Fibroblast of lung (primary cell): ENCODE results near the gene ITIH4. TPM values are rescaled to one million over a fixed set of nuclear protein-coding genes. Genes with fewer than 3 reads are reported as not detected.

Experiments used
- DNase-seq, 2 donors: peaks; one replicate each; pipeline versions ENCODE4 v3.0.0 to v3.0.0-alpha.2; 2010; ENCODE audit warnings: low read depth in 2 of 2
- H2AFZ ChIP-seq: 2 replicates; pipeline ENCODE4 v1.5.1; 2012; ENCODE audit warnings: low read length, control low read depth, inconsistent platforms
- H3K27ac ChIP-seq: 2 replicates; pipeline ENCODE4 v1.5.1; 2011; ENCODE audit warnings: low read length, control low read depth; ENCODE audit not compliant: insufficient read depth
- H3K27me3 ChIP-seq: 2 replicates; pipeline ENCODE4 v1.5.1; 2011; ENCODE audit warnings: mild to moderate bottlenecking, low read length; ENCODE audit not compliant: control insufficient read depth, insufficient read depth
- H3K36me3 ChIP-seq: 2 replicates; pipeline ENCODE4 v1.5.1; 2011; ENCODE audit warnings: low read length; ENCODE audit not compliant: control insufficient read depth, insufficient read depth
- H3K4me1 ChIP-seq: 2 replicates; pipeline ENCODE4 v1.5.1; 2011; ENCODE audit warnings: low read length; ENCODE audit not compliant: control insufficient read depth, insufficient read depth; ENCODE audit errors: extremely low read depth
- H3K4me2 ChIP-seq: 2 replicates; pipeline ENCODE4 v1.5.1; 2011; ENCODE audit warnings: low read length, control low read depth; ENCODE audit not compliant: insufficient read depth; ENCODE audit errors: extremely low read depth
- H3K4me3 ChIP-seq, 4 experiments: fragments of 200-600 bp in 1 of 4; sonication (generic) in 1 of 4; replicated peaks in 1 of 4; 2 replicates each; pipeline ENCODE4 v1.5.1; 2011 to 2016; ENCODE audit warnings: low read length in 4 of 4, low read depth in 3 of 4, mild to moderate bottlenecking in 3 of 4, control low read depth in 2 of 4, inconsistent platforms in 1 of 4, mixed read lengths in 1 of 4; ENCODE audit not compliant: insufficient read depth in 1 of 4; ENCODE audit errors: control extremely low read depth in 1 of 4
- H3K79me2 ChIP-seq: 2 replicates; pipeline ENCODE4 v1.5.1; 2012; ENCODE audit warnings: mild to moderate bottlenecking, low read length, inconsistent platforms; ENCODE audit not compliant: control insufficient read depth, insufficient read depth
- H3K9ac ChIP-seq: 2 replicates; pipeline ENCODE4 v1.5.1; 2011; ENCODE audit warnings: mild to moderate bottlenecking, low read length, control low read depth; ENCODE audit not compliant: insufficient read depth
- H3K9me3 ChIP-seq: 2 replicates; pipeline ENCODE4 v1.5.1; 2012; ENCODE audit warnings: low read depth, low read length; ENCODE audit not compliant: control insufficient read depth, insufficient read depth
- H4K20me1 ChIP-seq: 2 replicates; pipeline ENCODE4 v1.5.1; 2011; ENCODE audit warnings: low read length; ENCODE audit not compliant: control insufficient read depth, insufficient read depth; ENCODE audit errors: extremely low read depth
- EZH2 ChIP-seq: IDR thresholded peaks from 2 replicates; pipeline ENCODE4 v1.5.1; 2012; ENCODE audit warnings: low read length, control low read depth, mild to moderate bottlenecking; ENCODE audit errors: missing control alignments
- polyA plus RNA-seq, 2 donors: library from polyadenylated mRNA; depleted of rRNA in 1 of 2; stranded (reverse) in 1 of 2; unstranded in 1 of 2; fragments of >200 nt; gene quantifications; 2 replicates each; pipeline ENCODE4 v1.2.1, GENCODE V29; 2011 to 2012; ENCODE audit warnings: missing spikeins in 1 of 2
- total RNA-seq: library from RNA; depleted of rRNA; stranded (reverse); fragments of >200 nt; gene quantifications from 2 replicates; pipeline ENCODE4 v1.2.1, GENCODE V29; 2014
- TF ChIP-seq, protein P1 (sequence below), 2 donors: IDR thresholded peaks in 1 of 2; conservative IDR thresholded peaks in 1 of 2; 1 replicate in 1 of 2; 2 replicates in 1 of 2; pipeline ENCODE4 v1.5.1; 2011 to 2012; ENCODE audit warnings: low read length in 2 of 2, control low read depth in 1 of 2, inconsistent platforms in 1 of 2, low read depth in 1 of 2, mild to moderate bottlenecking in 1 of 2

The ITIH4 gene
- total and polyA plus RNA-seq, 2 donors (not counting 1 experiment from before 2014, with no cell fraction given) = 1.1 to 2.6 TPM

DNA sequence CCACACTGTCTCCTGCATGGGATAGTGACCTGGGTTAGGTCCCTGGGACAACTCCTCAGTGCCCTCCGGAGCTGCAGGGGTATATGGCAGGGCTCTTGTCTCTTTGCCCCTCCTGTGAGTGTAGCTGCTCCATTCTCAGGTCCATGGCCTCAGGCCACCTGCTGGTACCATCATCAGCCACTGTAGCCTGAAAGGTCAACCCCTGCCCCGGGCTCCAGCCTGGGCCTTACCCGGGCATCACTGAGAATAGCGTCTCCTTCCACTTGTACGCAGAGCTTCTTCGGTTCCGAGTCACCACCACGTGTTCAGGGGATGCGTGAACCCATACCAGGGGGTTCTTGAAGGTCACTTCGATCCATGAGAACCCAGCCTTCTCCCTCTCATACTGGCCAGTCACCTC lies 13.8 kb downstream of the ITIH4 start:
- Histone ChIP-seq H3K9me3 (no peaks in the 10 kb centered on the region), H3K27me3 (peaks cover 2% of the 10 kb centered on the region), H3K4me3 (no peak overlapping the region), H3K36me3 (no peaks in the 10 kb centered on the region), H3K4me2 (no peak overlapping the region), H3K9ac (no peak overlapping the region), H2AFZ (no peak overlapping the region), H3K79me2 (no peaks in the 10 kb centered on the region), H4K20me1 (no peaks in the 10 kb centered on the region), H3K27ac (no peak overlapping the region), H3K4me1 (no peaks in the 10 kb centered on the region)
- no peak for DNase-seq
- TF ChIP-seq, protein P1, sequence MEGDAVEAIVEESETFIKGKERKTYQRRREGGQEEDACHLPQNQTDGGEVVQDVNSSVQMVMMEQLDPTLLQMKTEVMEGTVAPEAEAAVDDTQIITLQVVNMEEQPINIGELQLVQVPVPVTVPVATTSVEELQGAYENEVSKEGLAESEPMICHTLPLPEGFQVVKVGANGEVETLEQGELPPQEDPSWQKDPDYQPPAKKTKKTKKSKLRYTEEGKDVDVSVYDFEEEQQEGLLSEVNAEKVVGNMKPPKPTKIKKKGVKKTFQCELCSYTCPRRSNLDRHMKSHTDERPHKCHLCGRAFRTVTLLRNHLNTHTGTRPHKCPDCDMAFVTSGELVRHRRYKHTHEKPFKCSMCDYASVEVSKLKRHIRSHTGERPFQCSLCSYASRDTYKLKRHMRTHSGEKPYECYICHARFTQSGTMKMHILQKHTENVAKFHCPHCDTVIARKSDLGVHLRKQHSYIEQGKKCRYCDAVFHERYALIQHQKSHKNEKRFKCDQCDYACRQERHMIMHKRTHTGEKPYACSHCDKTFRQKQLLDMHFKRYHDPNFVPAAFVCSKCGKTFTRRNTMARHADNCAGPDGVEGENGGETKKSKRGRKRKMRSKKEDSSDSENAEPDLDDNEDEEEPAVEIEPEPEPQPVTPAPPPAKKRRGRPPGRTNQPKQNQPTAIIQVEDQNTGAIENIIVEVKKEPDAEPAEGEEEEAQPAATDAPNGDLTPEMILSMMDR (conservative IDR thresholded peaks at IDR 0.05 in 1 of 2, IDR thresholded peaks at IDR 0.05 in 1 of 2; ENCODE audit: low read depth in 1 of 2, low read length in 2 of 2) = no peak
- TF ChIP-seq EZH2 = no peak

DNA sequence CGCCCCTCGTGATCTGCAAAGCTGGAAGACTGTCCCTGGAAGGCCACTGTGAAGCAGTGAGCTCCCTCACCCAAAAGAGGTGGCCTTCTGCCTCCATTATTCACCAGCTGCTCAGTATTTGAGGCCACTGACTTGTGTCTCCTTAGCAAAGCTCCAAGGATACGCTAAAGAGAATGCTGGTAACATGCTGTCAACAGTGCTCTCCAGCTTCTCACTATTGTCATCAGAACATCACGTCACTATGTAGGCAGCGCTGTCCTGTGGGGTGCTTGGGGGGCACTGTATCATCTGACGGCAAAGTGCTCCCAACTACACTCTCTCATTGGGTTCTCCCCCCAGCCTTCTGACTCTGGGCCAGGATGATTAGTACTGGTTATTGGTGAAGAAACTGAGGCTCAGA lies 14.3 kb downstream of the ITIH4 start:
- no peak for TF ChIP-seq EZH2
- TF ChIP-seq, protein P1 (conservative IDR thresholded peaks at IDR 0.05 in 1 of 2, IDR thresholded peaks at IDR 0.05 in 1 of 2; ENCODE audit: low read depth in 1 of 2, low read length in 2 of 2) = no peak
- H3K4me3 ChIP-seq = no peak overlapping the region
- H3K27me3 ChIP-seq = peaks cover 3% of the 10 kb centered on the region
- DNase-seq = no peak
- no peaks in the 10 kb centered on the region for H3K9me3 ChIP-seq
- no peaks in the 10 kb centered on the region for H3K36me3 ChIP-seq
- no peak overlapping the region for H3K9ac ChIP-seq
- H4K20me1 ChIP-seq = no peaks in the 10 kb centered on the region
- H3K79me2 ChIP-seq = no peaks in the 10 kb centered on the region
- H2AFZ ChIP-seq = no peak overlapping the region
- no peak overlapping the region for H3K4me2 ChIP-seq
- no peak overlapping the region for H3K27ac ChIP-seq
- no peaks in the 10 kb centered on the region for H3K4me1 ChIP-seq

DNA sequence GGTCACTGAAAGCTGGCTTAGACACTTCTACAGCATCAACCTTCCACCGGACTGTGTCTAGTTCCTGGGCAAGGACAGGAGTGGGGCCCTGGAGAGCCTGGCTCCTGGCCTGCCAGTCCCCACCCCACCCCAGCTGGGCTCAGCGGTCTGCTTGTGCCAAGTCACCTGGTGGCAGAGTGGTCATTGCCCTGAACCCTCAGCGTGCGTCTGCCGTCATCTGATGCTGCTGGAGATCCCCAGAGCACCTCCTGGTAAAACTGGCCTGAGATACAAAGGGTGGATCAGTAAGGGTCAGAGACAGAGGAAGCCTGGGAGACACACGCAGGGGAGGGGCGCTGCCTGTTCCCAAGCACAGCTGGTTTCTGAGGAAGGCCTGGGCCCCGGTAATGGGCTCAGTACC lies 16.7 kb downstream of the ITIH4 start:
- no peak overlapping the region for H3K4me3 ChIP-seq
- H4K20me1 ChIP-seq = no peaks in the 10 kb centered on the region
- no peaks in the 10 kb centered on the region for H3K79me2 ChIP-seq
- H3K4me2 ChIP-seq = no peak overlapping the region
- no peak for DNase-seq
- H3K27ac ChIP-seq = no peak overlapping the region
- no peaks in the 10 kb centered on the region for H3K4me1 ChIP-seq
- no peaks in the 10 kb centered on the region for H3K36me3 ChIP-seq
- no peak overlapping the region for H3K9ac ChIP-seq
- no peaks in the 10 kb centered on the region for H3K9me3 ChIP-seq
- H2AFZ ChIP-seq = no peak overlapping the region
- H3K27me3 ChIP-seq = peaks cover 7% of the 10 kb centered on the region
- TF ChIP-seq EZH2 = no peak
- TF ChIP-seq, protein P1 (conservative IDR thresholded peaks at IDR 0.05 in 1 of 2, IDR thresholded peaks at IDR 0.05 in 1 of 2; ENCODE audit: low read depth in 1 of 2, low read length in 2 of 2) = no peak
